ENCODE data around the gene IFI30.

Gene IFI30

DNA sequence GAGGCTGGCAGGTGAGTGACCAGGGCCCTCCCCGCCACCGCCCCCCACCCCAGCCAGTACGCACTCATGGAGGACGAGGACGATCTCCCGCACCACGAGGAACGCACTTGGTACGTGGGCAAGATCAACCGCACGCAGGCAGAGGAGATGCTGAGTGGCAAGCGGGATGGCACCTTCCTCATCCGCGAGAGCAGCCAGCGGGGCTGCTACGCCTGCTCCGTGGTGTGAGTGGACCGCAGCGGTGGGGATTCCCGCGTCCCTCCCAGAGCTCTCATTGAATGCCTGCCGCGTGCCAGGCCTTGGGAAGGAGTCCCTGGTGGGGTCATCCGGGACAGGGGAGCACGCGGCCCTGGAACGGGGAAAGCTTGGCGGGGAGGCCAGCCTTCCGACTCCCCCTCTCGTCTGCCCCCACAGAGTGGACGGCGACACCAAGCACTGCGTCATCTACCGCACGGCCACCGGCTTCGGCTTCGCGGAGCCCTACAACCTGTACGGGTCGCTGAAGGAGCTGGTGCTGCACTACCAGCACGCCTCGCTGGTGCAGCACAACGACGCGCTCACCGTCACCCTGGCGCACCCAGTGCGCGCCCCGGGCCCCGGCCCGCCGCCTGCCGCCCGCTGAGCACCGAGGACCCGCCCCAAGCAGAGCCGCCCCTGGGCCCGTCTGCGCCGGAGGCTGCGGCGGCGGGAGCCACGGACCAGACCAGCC lies 4.8 kb upstream of the IFI30 start:
- in situ Hi-C loops (cut with MboI; ENCODE audit: low pct_unique_long_range_greater_than_20kb, low sequenced_read_pairs, unreplicated experiment) = no loop called here
- TF ChIP-seq, protein P1, sequence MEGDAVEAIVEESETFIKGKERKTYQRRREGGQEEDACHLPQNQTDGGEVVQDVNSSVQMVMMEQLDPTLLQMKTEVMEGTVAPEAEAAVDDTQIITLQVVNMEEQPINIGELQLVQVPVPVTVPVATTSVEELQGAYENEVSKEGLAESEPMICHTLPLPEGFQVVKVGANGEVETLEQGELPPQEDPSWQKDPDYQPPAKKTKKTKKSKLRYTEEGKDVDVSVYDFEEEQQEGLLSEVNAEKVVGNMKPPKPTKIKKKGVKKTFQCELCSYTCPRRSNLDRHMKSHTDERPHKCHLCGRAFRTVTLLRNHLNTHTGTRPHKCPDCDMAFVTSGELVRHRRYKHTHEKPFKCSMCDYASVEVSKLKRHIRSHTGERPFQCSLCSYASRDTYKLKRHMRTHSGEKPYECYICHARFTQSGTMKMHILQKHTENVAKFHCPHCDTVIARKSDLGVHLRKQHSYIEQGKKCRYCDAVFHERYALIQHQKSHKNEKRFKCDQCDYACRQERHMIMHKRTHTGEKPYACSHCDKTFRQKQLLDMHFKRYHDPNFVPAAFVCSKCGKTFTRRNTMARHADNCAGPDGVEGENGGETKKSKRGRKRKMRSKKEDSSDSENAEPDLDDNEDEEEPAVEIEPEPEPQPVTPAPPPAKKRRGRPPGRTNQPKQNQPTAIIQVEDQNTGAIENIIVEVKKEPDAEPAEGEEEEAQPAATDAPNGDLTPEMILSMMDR (IDR thresholded peaks at IDR 0.05; ENCODE audit: extremely low read depth, insufficient read depth, missing control alignments) = no peak
- no peak for DNase-seq (ENCODE audit: low spot score)

DNA sequence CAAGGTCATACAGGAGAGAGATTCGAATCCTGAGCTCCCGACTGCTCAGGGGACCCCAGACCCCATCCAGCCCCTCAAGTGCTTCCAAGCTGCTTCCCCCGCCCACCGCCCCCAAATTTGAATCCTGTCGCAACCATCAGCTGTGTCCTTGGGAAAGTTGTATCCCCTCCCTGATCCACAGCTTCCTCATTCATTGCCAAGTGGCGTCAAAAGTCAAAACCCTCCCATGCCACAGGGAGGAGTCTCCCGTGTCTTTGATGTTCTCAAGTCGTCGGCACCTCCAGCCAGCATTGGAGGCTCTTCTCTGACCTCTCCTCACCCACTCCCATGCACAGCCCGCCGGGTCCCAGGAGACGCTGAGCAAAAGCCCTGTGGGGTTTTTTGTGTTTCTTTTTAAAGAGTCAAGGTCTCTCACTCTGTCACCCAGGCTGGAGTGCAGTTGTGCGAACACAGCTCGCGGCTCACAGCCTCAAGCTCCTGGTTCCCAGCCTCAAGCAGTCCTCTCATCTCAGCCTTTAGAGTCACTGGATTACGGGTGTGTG lies 2.8 kb upstream of the IFI30 start:
- in situ Hi-C loops (cut with MboI; ENCODE audit: low pct_unique_long_range_greater_than_20kb, low sequenced_read_pairs, unreplicated experiment) = no loop called here
- DNase-seq (ENCODE audit: low spot score) = peak; percentile 89
- TF ChIP-seq, protein P1 (IDR thresholded peaks at IDR 0.05; ENCODE audit: extremely low read depth, insufficient read depth, missing control alignments) = no peak

DNA sequence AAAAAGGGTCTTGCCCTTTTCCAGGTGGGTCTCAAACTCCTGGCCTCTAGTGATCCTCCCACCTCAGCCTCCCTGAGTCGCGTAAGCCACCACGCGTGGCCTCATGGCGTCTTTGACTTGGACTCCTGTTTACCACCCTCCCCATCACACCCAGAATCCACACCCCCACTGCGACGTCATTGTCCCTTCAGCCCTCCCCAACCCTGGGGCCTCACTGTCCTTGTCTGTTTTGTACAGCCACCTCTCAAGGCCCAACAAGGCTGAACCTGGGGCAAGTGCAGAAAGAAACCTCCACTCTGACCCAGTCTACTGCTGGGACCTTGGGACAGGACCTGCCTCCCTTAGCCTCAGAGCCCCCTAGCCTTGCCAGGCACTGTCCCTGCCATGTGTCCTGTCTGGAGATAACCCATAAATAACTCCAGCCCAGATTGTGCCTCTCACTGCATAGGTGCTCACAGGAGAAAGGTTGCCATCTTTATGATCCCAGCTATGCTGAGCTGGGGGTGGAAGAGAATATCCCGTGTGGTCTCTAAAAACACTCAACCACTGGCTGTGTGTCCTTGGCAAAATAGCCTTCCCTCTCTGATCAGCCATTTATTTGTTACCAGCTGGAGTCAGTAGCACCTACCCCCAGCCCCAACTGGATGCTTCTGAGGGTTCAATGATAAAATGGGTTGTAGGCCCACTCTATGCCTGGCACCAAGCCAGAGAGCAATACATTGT lies 1.8 kb upstream of the IFI30 start:
- peak; percentile 62 for DNase-seq (ENCODE audit: low spot score)
- TF ChIP-seq, protein P1 (IDR thresholded peaks at IDR 0.05; ENCODE audit: extremely low read depth, insufficient read depth, missing control alignments) = no peak
- in situ Hi-C loops (cut with MboI; ENCODE audit: low pct_unique_long_range_greater_than_20kb, low sequenced_read_pairs, unreplicated experiment) = no loop called here

DNA sequence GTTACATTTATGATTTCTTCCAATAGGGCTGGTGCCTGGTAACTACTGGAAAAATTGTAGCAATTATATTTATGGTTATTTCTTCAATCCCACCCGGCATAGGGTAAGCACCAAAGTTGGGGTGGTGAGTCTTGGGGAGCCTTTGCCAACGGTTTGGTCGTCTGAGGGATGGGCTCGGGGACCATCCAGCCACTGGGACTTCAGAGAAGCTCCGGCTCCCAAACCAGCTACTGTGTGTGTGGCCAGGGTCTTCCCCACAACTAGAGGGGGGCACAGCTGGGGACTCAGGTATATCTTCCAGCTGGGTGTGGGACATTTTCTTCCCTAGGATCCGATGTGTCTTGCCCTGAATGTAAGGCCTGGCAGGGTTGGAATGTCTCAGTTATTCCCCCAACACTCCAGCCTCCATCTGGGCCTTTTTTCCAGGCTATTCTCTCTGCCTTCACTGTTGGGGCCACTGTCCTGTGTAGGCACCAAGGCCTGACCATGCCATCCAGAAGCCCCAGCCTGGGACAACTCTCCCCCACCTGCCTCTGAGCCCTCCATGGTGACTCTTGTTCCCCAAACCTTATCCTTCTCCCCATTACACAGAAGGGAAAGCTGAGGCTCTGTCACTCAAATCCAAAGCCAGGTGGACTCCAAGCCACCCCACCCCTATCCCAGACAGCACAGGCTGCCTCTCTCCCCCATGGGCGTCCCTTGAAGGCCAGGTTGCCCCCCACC lies 1.1 kb upstream of the IFI30 start:
- TF ChIP-seq, protein P1 (IDR thresholded peaks at IDR 0.05; ENCODE audit: extremely low read depth, insufficient read depth, missing control alignments) = no peak
- in situ Hi-C loops (cut with MboI; ENCODE audit: low pct_unique_long_range_greater_than_20kb, low sequenced_read_pairs, unreplicated experiment) = no loop called here
- DNase-seq (ENCODE audit: low spot score) = no peak

DNA sequence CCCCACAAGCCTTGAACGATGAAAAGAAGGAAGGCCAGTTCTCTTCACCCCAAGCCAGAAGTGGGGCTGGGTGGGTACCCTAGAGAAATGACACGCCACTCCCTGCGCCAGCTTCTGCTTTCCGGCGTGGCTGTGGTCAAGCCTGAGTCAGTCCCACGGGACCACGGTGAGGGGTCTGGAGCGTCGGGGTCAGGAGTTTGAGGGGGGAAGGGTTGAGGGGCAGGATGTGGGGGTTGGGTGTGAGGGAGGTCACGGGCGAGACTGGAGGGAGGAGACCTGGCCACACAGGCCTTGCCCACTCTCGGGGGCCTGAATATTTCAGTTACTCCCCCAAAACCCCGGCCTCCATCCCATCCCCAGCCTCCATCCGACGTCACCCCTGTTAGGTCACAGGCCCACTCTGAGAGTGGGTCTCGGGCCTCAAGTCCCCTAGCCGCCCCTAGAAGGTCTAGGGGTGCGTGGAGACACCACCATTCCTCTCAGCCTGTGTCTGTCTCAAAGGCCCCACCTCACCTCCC lies 500 bp upstream of the IFI30 start:
- TF ChIP-seq, protein P1 (IDR thresholded peaks at IDR 0.05; ENCODE audit: extremely low read depth, insufficient read depth, missing control alignments) = no peak
- in situ Hi-C loops (cut with MboI; ENCODE audit: low pct_unique_long_range_greater_than_20kb, low sequenced_read_pairs, unreplicated experiment) = no loop called here
- DNase-seq (ENCODE audit: low spot score) = no peak

DNA sequence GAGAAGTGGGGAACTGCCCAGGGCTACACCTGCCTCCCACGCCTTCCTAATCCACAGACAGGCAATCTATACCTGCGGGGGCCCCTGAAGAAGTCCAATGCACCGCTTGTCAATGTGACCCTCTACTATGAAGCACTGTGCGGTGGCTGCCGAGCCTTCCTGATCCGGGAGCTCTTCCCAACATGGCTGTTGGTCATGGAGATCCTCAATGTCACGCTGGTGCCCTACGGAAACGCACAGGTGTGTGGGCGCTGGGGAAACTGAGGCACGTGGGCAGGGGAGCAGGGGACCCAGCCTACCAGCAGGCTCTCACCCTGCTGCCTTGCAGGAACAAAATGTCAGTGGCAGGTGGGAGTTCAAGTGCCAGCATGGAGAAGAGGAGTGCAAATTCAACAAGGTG lies 1.4 kb downstream of the IFI30 start:
- TF ChIP-seq, protein P1 (IDR thresholded peaks at IDR 0.05; ENCODE audit: extremely low read depth, insufficient read depth, missing control alignments) = no peak
- DNase-seq (ENCODE audit: low spot score) = peak; percentile 15
- in situ Hi-C loops (cut with MboI; ENCODE audit: low pct_unique_long_range_greater_than_20kb, low sequenced_read_pairs, unreplicated experiment) = no loop called here
